Measurements from ENCODE around the gene RPE65.

DNA sequence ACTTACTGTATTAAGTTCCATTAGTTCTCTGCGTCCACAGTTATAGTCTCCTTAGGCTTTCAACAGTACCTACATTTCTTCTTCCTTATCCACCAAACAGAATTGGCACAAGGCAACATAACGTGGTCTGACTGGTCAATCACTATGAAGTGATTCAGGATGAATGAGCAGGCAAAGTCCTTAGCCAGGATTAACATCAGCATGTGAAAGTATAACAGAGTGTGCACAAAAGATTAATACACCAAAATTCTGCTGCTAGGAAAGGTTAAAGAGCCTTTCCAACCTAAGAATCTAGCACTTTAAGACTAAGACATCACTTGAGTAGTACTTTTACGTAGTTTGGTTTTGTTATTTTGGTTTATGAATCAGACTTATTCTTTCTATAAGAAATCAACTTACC is 31.3 kb upstream of the RPE65 start:
- TF ChIP-seq MAFK (IDR thresholded peaks at IDR 0.05; ENCODE audit: partially characterized antibody) (no peak), HMGXB4 (CRISPR knock-in tag; IDR thresholded peaks at IDR 0.05; ENCODE audit: borderline replicate concordance) (no peak), JUNB (IDR thresholded peaks at IDR 0.05) (no peak), RCOR1 (IDR thresholded peaks at IDR 0.05; ENCODE audit: low read depth, low read length) (no peak), CTCF (IDR thresholded peaks at IDR 0.05) (no peak), EP300 (IDR thresholded peaks at IDR 0.05) (no peak), CBX8 (IDR thresholded peaks at IDR 0.05) (no peak), CEBPB (IDR thresholded peaks at IDR 0.05) (no peak), HDAC2 (IDR thresholded peaks at IDR 0.05) (no peak), RFX5 (IDR thresholded peaks at IDR 0.05) (no peak), NR3C1 (IDR thresholded peaks at IDR 0.05) (no peak), POLR2A (IDR thresholded peaks at IDR 0.05; ENCODE audit: low read length) (no peak), TP53 (CRISPR knock-in tag; IDR thresholded peaks at IDR 0.05) (no peak)
- TF ChIP-seq, protein P1, sequence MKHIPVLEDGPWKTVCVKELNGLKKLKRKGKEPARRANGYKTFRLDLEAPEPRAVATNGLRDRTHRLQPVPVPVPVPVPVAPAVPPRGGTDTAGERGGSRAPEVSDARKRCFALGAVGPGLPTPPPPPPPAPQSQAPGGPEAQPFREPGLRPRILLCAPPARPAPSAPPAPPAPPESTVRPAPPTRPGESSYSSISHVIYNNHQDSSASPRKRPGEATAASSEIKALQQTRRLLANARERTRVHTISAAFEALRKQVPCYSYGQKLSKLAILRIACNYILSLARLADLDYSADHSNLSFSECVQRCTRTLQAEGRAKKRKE (CRISPR knock-in tag; IDR thresholded peaks at IDR 0.05; ENCODE audit: low read depth), result no peak
